Osteocyte (in vitro differentiated cells): ENCODE data around the gene ALDH4A1. TPM values are rescaled to one million over a fixed set of nuclear protein-coding genes. Genes with fewer than 3 reads are reported as not detected.

Experiments used
- DNase-seq: peaks from one replicate; pipeline ENCODE4 v3.0.0; 2021; ENCODE audit warnings: mixed read lengths; ENCODE audit not compliant: unreplicated experiment; ENCODE audit errors: extremely low spot score
- H3K27ac Mint-ChIP-seq: one replicate; pipeline ENCODE4 v1.8.0; 2021; ENCODE audit warnings: mild to moderate bottlenecking, mixed read lengths; ENCODE audit not compliant: unreplicated experiment
- H3K27me3 Mint-ChIP-seq: one replicate; pipeline ENCODE4 v1.8.0; 2021; ENCODE audit warnings: mixed read lengths; ENCODE audit not compliant: unreplicated experiment
- H3K36me3 Mint-ChIP-seq: one replicate; pipeline ENCODE4 v1.8.0; 2021; ENCODE audit warnings: mixed read lengths; ENCODE audit not compliant: unreplicated experiment
- H3K4me1 Mint-ChIP-seq: one replicate; pipeline ENCODE4 v1.8.0; 2021; ENCODE audit warnings: mixed read lengths; ENCODE audit not compliant: unreplicated experiment
- H3K4me3 Mint-ChIP-seq: one replicate; pipeline ENCODE4 v1.8.0; 2021; ENCODE audit warnings: mild to moderate bottlenecking, moderate library complexity, mixed read lengths; ENCODE audit not compliant: unreplicated experiment
- H3K9me3 Mint-ChIP-seq: one replicate; pipeline ENCODE4 v1.8.0; 2021; ENCODE audit warnings: mixed read lengths; ENCODE audit not compliant: unreplicated experiment
- total RNA-seq: library from RNA; stranded (reverse); gene quantifications from 2 replicates; pipeline ENCODE4 v1.2.1, GENCODE V29; 2021
- TF ChIP-seq, protein P1 (sequence below): fragments of 200-600 bp; sonication (generic); IDR thresholded peaks from 2 replicates; pipeline ENCODE4 v1.5.0; 2021; ENCODE audit warnings: antibody characterized with exemption, mild to moderate bottlenecking, moderate library complexity

Gene ALDH4A1
- total RNA-seq, 1 donor from 2014 or later: 13.8 TPM

DNA sequence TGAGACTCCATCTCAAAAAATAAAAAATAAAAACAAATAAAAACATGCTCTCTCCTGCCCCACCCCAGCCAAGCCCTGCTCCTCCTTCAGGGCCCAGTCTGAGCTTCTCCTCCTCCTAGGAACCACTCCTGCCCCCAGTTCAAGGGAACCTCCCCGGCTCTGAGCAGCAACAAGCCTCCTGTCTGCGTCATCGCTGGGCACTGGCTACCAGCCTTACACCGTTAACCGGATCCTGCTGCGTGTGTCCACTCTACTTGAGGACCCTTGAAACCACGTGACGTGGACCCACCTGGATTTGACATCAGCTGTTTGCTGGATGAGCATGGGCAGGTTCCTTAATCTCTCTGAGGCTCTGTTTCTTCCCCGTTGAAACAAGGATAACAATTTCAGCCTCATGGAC, 41.3 kb downstream of the ALDH4A1 start:
- no peak overlapping the region for H3K4me3 Mint-ChIP-seq
- H3K27me3 Mint-ChIP-seq: peaks cover 11% of the 10 kb centered on the region
- DNase-seq: no peak
- TF ChIP-seq, protein P1, sequence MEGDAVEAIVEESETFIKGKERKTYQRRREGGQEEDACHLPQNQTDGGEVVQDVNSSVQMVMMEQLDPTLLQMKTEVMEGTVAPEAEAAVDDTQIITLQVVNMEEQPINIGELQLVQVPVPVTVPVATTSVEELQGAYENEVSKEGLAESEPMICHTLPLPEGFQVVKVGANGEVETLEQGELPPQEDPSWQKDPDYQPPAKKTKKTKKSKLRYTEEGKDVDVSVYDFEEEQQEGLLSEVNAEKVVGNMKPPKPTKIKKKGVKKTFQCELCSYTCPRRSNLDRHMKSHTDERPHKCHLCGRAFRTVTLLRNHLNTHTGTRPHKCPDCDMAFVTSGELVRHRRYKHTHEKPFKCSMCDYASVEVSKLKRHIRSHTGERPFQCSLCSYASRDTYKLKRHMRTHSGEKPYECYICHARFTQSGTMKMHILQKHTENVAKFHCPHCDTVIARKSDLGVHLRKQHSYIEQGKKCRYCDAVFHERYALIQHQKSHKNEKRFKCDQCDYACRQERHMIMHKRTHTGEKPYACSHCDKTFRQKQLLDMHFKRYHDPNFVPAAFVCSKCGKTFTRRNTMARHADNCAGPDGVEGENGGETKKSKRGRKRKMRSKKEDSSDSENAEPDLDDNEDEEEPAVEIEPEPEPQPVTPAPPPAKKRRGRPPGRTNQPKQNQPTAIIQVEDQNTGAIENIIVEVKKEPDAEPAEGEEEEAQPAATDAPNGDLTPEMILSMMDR: no peak
- H3K27ac Mint-ChIP-seq: no peak overlapping the region
- no peaks in the 10 kb centered on the region for H3K36me3 Mint-ChIP-seq
- H3K4me1 Mint-ChIP-seq: no peaks in the 10 kb centered on the region
- no peaks in the 10 kb centered on the region for H3K9me3 Mint-ChIP-seq

DNA sequence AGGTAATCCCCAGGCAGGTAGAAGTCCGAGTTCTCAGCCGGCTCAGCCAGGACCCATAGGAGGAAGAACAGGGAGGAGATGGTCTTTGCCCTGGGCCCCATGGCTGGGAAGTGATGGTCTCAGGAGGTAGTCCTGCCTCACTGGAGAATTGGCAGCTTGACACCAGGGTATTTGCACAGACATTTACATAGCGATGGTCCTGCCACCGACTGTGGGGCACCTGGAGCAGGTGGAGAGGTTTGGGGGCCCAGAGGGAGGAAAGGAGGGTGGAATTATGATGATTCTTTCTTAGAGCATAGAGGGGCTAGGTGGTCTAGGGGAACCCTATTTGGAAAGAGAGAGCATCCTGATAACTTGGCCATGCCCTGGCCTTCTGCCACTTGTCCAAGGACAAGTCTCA, 42.8 kb downstream of the ALDH4A1 start, which contains the start of gene TAS1R2:
Gene TAS1R2, minus strand, starts transcription at position 101 of the 400 bp plus-strand sequence. Its CDS starts 0 bp downstream, at position 101.
- Mint-ChIP-seq H3K9me3 (no peaks in the 10 kb centered on the region), H3K27ac (no peak within 1 kb of the TSS), H3K27me3 (peaks cover 6% of the 10 kb centered on the region), H3K36me3 (no peaks in the 10 kb centered on the region), H3K4me3 (no peak within 1 kb of the TSS), H3K4me1 (no peaks in the 10 kb centered on the region)
- no peak for DNase-seq
- TF ChIP-seq, protein P1: no peak

DNA sequence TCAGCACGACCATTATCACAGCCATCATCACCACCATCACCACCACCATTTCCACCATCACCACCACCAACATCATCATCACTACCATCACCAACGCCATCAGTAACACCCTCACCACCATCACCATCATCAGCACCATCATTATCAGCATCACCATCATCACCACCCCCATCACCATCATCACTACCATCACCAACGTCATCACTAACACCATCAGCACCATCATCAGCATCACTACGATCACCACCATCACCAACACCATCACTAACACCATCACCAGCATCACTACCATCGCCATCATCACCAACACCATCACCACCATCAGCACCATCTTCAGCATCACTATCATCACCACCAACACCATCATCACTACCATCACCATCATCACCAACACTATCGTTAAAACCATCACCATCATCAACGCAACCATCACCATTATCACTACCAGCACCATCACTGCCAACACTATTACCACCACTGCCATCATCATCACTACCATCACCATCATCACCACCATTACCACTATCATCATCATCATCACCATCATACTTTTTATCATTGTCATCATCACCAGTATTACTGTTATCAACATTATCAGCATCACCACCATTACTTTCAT, 44.2 kb downstream of the ALDH4A1 start:
- no peaks in the 10 kb centered on the region for H3K9me3 Mint-ChIP-seq
- no peak for DNase-seq
- no peaks in the 10 kb centered on the region for H3K4me1 Mint-ChIP-seq
- TF ChIP-seq, protein P1: no peak
- H3K4me3 Mint-ChIP-seq: no peak overlapping the region
- no peak overlapping the region for H3K27ac Mint-ChIP-seq
- H3K36me3 Mint-ChIP-seq: no peaks in the 10 kb centered on the region
- peaks cover 4% of the 10 kb centered on the region for H3K27me3 Mint-ChIP-seq

DNA sequence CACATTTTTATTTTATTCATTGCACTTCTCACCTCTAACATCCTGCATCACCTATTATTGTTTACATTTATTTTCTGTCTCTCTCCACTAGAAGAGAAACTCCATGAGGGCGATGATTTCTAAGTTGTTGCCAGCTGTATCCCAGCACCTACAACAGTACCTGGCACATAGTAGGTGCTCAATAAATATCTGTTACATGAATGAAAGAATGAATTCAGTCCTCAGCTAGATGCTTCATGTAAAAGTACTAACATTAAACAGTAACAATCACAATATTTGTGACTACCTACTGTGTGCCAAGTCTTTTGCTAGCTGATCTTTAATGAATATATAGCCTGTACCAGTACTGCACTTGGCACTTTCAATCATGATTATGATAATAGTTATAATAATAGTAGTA, 45.9 kb downstream of the ALDH4A1 start:
- Mint-ChIP-seq H3K9me3 (no peaks in the 10 kb centered on the region), H3K4me1 (no peaks in the 10 kb centered on the region), H3K36me3 (no peaks in the 10 kb centered on the region), H3K4me3 (no peak overlapping the region), H3K27me3 (no peaks in the 10 kb centered on the region), H3K27ac (no peak overlapping the region)
- DNase-seq: no peak
- TF ChIP-seq, protein P1: no peak

DNA sequence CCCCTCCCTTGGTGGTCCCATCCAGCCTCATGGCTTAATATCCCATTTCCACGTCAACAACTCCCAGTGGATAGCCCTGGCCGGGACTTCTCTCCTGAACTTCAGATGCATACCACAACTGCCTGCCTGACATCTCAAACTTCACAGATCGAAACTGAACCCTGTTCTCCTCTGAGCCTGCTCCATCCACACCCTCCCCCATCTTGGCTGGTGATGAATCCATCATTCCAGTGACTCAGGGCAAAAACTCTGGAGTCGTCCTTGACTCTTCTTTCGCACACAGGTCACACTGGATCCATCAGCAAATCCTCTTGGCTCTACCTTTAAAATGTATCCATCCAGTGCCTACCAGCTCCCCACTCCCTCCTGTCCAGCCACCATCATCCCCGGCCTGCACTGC, 46.8 kb downstream of the ALDH4A1 start:
- no peaks in the 10 kb centered on the region for H3K9me3 Mint-ChIP-seq
- H3K36me3 Mint-ChIP-seq: no peaks in the 10 kb centered on the region
- no peaks in the 10 kb centered on the region for H3K27me3 Mint-ChIP-seq
- no peak overlapping the region for H3K4me3 Mint-ChIP-seq
- no peaks in the 10 kb centered on the region for H3K4me1 Mint-ChIP-seq
- no peak for DNase-seq
- H3K27ac Mint-ChIP-seq: no peak overlapping the region
- TF ChIP-seq, protein P1: no peak
